ENCODE measurements around the gene CENATAC.

GRCh38 chr11:119015054-119015611, 17.2 kb downstream of the CENATAC start:
- TF ChIP-seq CTCF (IDR thresholded peaks at IDR 0.05) (no peak), POLR2A (IDR thresholded peaks at IDR 0.05) (no peak), POLR2AphosphoS5 (IDR thresholded peaks at IDR 0.05) (no peak)
